Progenitor cell of endocrine pancreas (in vitro differentiated cells): ENCODE data around the gene CD36. TPM values are rescaled to one million over a fixed set of nuclear protein-coding genes. Genes with fewer than 3 reads are reported as not detected.

Source experiments
- DNase-seq: peaks from one replicate; pipeline ENCODE4 v3.0.0; 2021; ENCODE audit warnings: low spot score; ENCODE audit not compliant: unreplicated experiment
- H3K27ac Mint-ChIP-seq: 2 replicates; pipeline ENCODE4 v1.8.0; 2021; ENCODE audit warnings: mild to moderate bottlenecking, moderate library complexity, mixed read lengths
- H3K27me3 Mint-ChIP-seq: 2 replicates; pipeline ENCODE4 v1.8.0; 2021; ENCODE audit warnings: mixed read lengths
- H3K36me3 Mint-ChIP-seq: 2 replicates; pipeline ENCODE4 v1.8.0; 2022; ENCODE audit warnings: mixed read lengths; ENCODE audit not compliant: insufficient read depth
- H3K4me1 Mint-ChIP-seq: 2 replicates; pipeline ENCODE4 v1.8.0; 2021; ENCODE audit warnings: low read depth, mixed read lengths
- H3K4me3 Mint-ChIP-seq: 2 replicates; pipeline ENCODE4 v1.8.0; 2021; ENCODE audit warnings: low read depth, mild to moderate bottlenecking, moderate library complexity, mixed read lengths
- H3K9me3 Mint-ChIP-seq: 2 replicates; pipeline ENCODE4 v1.8.0; 2021; ENCODE audit warnings: low read depth, mixed read lengths
- total RNA-seq: library from RNA; stranded (reverse); gene quantifications from 2 replicates; pipeline ENCODE4 v1.2.1, GENCODE V29; 2021
- TF ChIP-seq, protein P1 (sequence below): fragments of 200-600 bp; sonication (generic); IDR thresholded peaks from one replicate; pipeline ENCODE4 v1.5.0; 2021; ENCODE audit warnings: antibody characterized with exemption, mild to moderate bottlenecking; ENCODE audit not compliant: unreplicated experiment

The CD36 gene
- total RNA-seq, 1 donor from 2014 or later, result 7.7 TPM

- peaks cover 5% of the 10 kb centered on the region for H3K9me3 Mint-ChIP-seq
- DNase-seq, result no peak
- no peaks in the 10 kb centered on the region for H3K27me3 Mint-ChIP-seq
- H3K27ac Mint-ChIP-seq, result no peak overlapping the region
- no peak overlapping the region for H3K4me3 Mint-ChIP-seq
- TF ChIP-seq, protein P1, sequence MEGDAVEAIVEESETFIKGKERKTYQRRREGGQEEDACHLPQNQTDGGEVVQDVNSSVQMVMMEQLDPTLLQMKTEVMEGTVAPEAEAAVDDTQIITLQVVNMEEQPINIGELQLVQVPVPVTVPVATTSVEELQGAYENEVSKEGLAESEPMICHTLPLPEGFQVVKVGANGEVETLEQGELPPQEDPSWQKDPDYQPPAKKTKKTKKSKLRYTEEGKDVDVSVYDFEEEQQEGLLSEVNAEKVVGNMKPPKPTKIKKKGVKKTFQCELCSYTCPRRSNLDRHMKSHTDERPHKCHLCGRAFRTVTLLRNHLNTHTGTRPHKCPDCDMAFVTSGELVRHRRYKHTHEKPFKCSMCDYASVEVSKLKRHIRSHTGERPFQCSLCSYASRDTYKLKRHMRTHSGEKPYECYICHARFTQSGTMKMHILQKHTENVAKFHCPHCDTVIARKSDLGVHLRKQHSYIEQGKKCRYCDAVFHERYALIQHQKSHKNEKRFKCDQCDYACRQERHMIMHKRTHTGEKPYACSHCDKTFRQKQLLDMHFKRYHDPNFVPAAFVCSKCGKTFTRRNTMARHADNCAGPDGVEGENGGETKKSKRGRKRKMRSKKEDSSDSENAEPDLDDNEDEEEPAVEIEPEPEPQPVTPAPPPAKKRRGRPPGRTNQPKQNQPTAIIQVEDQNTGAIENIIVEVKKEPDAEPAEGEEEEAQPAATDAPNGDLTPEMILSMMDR, result no peak
- no peaks in the 10 kb centered on the region for H3K36me3 Mint-ChIP-seq
- H3K4me1 Mint-ChIP-seq, result peaks cover 1% of the 10 kb centered on the region
Measured at GRCh38 chr7:80642871-80643270, 4.4 kb downstream of the CD36 start.

DNA sequence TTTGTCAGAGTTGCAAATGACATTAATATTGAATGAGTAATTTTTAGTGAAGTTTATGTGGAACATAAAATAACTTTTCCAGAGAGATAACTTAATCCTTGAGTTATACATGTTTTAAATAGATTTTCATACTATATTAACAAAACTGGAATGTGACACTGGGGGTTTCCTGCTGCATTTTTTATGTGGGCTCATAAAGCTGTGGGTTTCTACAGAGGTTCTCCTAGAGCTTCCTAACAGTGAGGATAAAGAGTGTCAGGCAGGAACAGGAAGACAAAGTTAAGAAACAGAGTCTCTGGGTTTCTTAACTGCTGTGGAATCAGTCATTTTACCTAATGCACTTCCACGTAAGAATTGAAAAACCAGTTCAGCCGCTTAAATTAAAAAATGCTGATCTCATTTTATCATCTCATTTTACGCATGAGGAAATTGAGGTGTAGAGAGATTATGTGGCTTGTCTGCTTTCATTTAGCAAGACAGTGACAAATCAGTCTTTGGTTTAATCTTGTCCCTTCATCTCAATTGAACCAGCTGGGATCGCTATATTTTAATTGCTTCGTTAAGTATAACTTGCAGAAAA, 5.0 kb downstream of the CD36 start:
- peaks cover 1% of the 10 kb centered on the region for H3K4me1 Mint-ChIP-seq
- H3K4me3 Mint-ChIP-seq, result no peak overlapping the region

DNA sequence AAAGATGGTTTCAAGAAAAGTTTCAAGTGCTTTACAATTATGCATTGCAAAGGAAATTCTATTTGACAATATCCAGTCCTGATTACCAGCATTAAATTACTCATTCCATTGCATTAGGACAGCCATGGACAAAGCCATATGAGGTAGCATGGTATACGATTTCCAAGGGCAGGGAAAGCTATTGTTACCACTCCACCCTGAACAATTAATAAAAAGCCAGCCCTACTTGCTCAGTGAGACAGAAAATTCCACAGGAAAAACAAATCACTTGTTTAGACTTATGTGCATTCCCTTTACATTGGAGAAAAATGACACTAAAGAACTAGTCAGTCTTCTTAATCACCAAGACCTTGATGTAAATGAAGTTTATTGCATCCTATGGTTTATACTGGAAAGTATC, 5.6 kb downstream of the CD36 start:
- Mint-ChIP-seq H3K4me3 (no peak overlapping the region), H3K27me3 (no peaks in the 10 kb centered on the region), H3K4me1 (peaks cover 1% of the 10 kb centered on the region), H3K27ac (no peak overlapping the region), H3K36me3 (no peaks in the 10 kb centered on the region), H3K9me3 (peaks cover 5% of the 10 kb centered on the region)
- TF ChIP-seq, protein P1, result no peak
- no peak for DNase-seq

More for the DNA sequence above, 5.0 kb downstream of the CD36 start:
- no peak for DNase-seq
- no peak overlapping the region for H3K27ac Mint-ChIP-seq
- H3K9me3 Mint-ChIP-seq, result peaks cover 5% of the 10 kb centered on the region
- TF ChIP-seq, protein P1, result no peak
- no peaks in the 10 kb centered on the region for H3K36me3 Mint-ChIP-seq
- no peaks in the 10 kb centered on the region for H3K27me3 Mint-ChIP-seq

DNA sequence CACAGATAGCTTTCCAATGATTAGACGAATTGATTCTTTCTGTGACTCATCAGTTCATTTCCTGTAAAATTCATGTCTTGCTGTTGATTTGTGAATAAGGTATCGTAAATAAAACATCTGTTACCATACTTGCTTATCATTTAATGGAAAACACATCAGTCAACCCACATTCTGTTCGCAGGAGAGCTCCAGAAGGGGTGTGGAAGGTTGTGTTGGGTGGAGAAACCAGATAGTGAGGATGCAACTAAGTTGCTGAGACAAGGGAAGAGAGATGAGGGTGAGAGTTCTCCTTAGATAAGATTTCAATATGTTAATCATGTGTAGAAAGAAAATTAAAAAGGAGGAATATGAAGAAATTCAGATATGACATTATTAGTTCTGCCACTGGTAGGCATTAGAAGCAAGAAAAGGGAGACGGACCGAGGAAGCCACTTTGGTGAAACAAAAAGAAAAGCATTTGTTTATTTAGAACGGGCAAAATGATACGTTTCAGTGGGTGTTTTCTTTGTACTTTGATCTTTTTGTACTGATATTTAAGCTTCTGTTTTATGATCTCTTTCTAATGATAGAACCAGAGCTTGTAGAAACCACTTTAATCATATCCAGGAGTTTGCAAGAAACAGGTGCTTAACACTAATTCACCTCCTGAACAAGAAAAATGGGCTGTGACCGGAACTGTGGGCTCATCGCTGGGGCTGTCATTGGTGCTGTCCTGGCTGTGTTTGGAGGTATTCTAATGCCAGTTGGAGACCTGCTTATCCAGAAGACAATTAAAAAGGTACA, 7.8 kb downstream of the CD36 start:
- H3K27ac Mint-ChIP-seq, result no peak overlapping the region
- H3K9me3 Mint-ChIP-seq, result no peaks in the 10 kb centered on the region
- no peaks in the 10 kb centered on the region for H3K36me3 Mint-ChIP-seq
- no peak overlapping the region for H3K4me3 Mint-ChIP-seq
- H3K4me1 Mint-ChIP-seq, result peaks cover 1% of the 10 kb centered on the region
- TF ChIP-seq, protein P1, result no peak
- DNase-seq, result no peak
- H3K27me3 Mint-ChIP-seq, result no peaks in the 10 kb centered on the region

DNA sequence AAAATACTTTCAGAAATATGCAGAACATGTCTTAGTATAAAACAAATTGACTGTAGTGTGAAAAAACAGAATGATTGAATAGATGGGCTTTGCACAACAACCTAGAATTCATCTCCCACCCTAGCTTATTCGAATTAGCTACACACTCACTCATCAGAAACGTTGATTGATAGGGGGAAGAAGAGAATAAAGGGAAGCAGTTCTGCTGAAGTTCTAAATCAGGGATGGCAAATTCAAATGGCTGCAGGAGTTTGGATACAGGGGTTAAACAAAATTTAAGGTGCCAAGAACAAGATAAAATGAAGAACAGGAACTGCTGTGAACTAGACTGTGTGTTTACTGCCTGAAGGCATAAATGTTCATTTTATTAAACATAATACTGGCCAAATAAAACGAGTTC, 9.0 kb downstream of the CD36 start:
- no peak overlapping the region for H3K27ac Mint-ChIP-seq
- H3K4me3 Mint-ChIP-seq, result no peak overlapping the region
- no peak for DNase-seq
- no peaks in the 10 kb centered on the region for H3K36me3 Mint-ChIP-seq
- H3K4me1 Mint-ChIP-seq, result peaks cover 1% of the 10 kb centered on the region
- H3K9me3 Mint-ChIP-seq, result no peaks in the 10 kb centered on the region
- TF ChIP-seq, protein P1, result no peak
- H3K27me3 Mint-ChIP-seq, result no peaks in the 10 kb centered on the region
